HepG2 (cell line): ENCODE results near the gene ARHGAP21. TPM values are rescaled to one million over a fixed set of nuclear protein-coding genes. Genes with fewer than 3 reads are reported as not detected.

Experiments used
- DPF2 ChIP-seq: sonication (generic); formaldehyde crosslinking; IDR thresholded peaks from 2 replicates; pipeline ENCODE4 v1.4.0; 2020; ENCODE audit warnings: mild to moderate bottlenecking, low read depth, missing genetic modification reagents, borderline replicate concordance
- HCFC1 ChIP-seq: fragments of 150-350 bp; IDR thresholded peaks from 2 replicates; pipeline ENCODE4 v1.6.1; 2014; ENCODE audit warnings: low read depth, low read length
- HNRNPLL ChIP-seq: fragments of 200-400 bp; formaldehyde crosslinking; IDR thresholded peaks from 2 replicates; pipeline ENCODE4 v1.6.1; 2017; ENCODE audit warnings: mild to moderate bottlenecking, low read depth, low read length; ENCODE audit not compliant: poor library complexity, severe bottlenecking
- MEIS1 ChIP-seq: sonication (generic); formaldehyde crosslinking; IDR thresholded peaks from 2 replicates; pipeline ENCODE4 v1.9.0; 2021; ENCODE audit warnings: mild to moderate bottlenecking, missing genetic modification reagents, moderate library complexity, borderline replicate concordance
- MEIS2 ChIP-seq: sonication (generic); formaldehyde crosslinking; IDR thresholded peaks from 2 replicates; pipeline ENCODE4 v1.9.0; 2021; ENCODE audit warnings: mild to moderate bottlenecking, missing genetic modification reagents
- NFE2L1 ChIP-seq: sonication (generic); formaldehyde crosslinking; IDR thresholded peaks from 2 replicates; pipeline ENCODE4 v1.4.0; 2020; ENCODE audit warnings: missing genetic modification reagents, mild to moderate bottlenecking, borderline replicate concordance
- PBX2 ChIP-seq: IDR thresholded peaks from 2 replicates; pipeline ENCODE4 v1.6.1; 2016; ENCODE audit warnings: control low read depth
- PITX1 ChIP-seq: sonication (generic); formaldehyde crosslinking; IDR thresholded peaks from 2 replicates; pipeline ENCODE4 v1.5.1; 2020; ENCODE audit warnings: mild to moderate bottlenecking, missing genetic modification reagents
- PRDM4 ChIP-seq: sonication (generic); formaldehyde crosslinking; IDR thresholded peaks from 2 replicates; pipeline ENCODE4 v1.9.0; 2021; ENCODE audit warnings: missing genetic modification reagents, borderline replicate concordance
- SPEN ChIP-seq: sonication (generic); formaldehyde crosslinking; IDR thresholded peaks from 2 replicates; pipeline ENCODE4 v1.5.1; 2020; ENCODE audit warnings: low read depth, mild to moderate bottlenecking, missing genetic modification reagents
- THAP11 ChIP-seq: IDR thresholded peaks from 2 replicates; pipeline ENCODE4 v1.6.1; 2016; ENCODE audit warnings: missing biosample characterization, missing genetic modification reagents
- ZNF10 ChIP-seq: sonication (generic); formaldehyde crosslinking; IDR thresholded peaks from 2 replicates; pipeline ENCODE4 v1.4.0; 2020; ENCODE audit warnings: mild to moderate bottlenecking, low read depth, missing genetic modification reagents, borderline replicate concordance
- ZNF354B ChIP-seq: sonication (generic); formaldehyde crosslinking; IDR thresholded peaks from 2 replicates; pipeline ENCODE4 v1.8.0; 2022; ENCODE audit warnings: mild to moderate bottlenecking, missing genetic modification reagents
- ZNF556 ChIP-seq: sonication (generic); formaldehyde crosslinking; IDR thresholded peaks from 2 replicates; pipeline ENCODE4 v1.4.0; 2020; ENCODE audit warnings: mild to moderate bottlenecking, missing genetic modification reagents, borderline replicate concordance
- ZNF563 ChIP-seq: sonication (generic); formaldehyde crosslinking; IDR thresholded peaks from 2 replicates; pipeline ENCODE4 v1.8.0; 2022; ENCODE audit warnings: mild to moderate bottlenecking, moderate library complexity, missing genetic modification reagents
- ZNF691 ChIP-seq: sonication (generic); formaldehyde crosslinking; IDR thresholded peaks from 2 replicates; pipeline ENCODE4 v1.4.0; 2020; ENCODE audit warnings: missing genetic modification reagents, low read depth, mild to moderate bottlenecking, borderline replicate concordance
- ZNF713 ChIP-seq: sonication (generic); formaldehyde crosslinking; IDR thresholded peaks from 2 replicates; pipeline ENCODE4 v1.4.0; 2020; ENCODE audit warnings: mild to moderate bottlenecking, missing genetic modification reagents
- ZNF724P ChIP-seq: sonication (generic); formaldehyde crosslinking; IDR thresholded peaks from 2 replicates; pipeline ENCODE4 v1.8.0; 2022; ENCODE audit warnings: missing genetic modification reagents, borderline replicate concordance
- ZNF749 ChIP-seq: sonication (generic); formaldehyde crosslinking; IDR thresholded peaks from 2 replicates; pipeline ENCODE4 v1.8.0; 2022; ENCODE audit warnings: mild to moderate bottlenecking, missing genetic modification reagents, moderate library complexity, borderline replicate concordance
- polyA plus RNA-seq, 8 experiments: library from polyadenylated mRNA; depleted of rRNA in 3 of 8; stranded (reverse) in 7 of 8; unstranded in 1 of 8; fragments of >200 nt; fragmentation: Illumina TruSeq in 4 of 8; extraction: Trizol in 4 of 8; gene quantifications; 2 replicates each; pipeline versions ENCODE4 v1.2.1 to v1.2.3, GENCODE V29; 2011 to 2016; ENCODE audit warnings: low read depth in 4 of 8, missing spikeins in 1 of 8, mixed read lengths in 1 of 8; ENCODE audit not compliant: insufficient read depth in 1 of 8
- total RNA-seq, 5 experiments: library from RNA; depleted of rRNA; stranded (reverse); fragments of >200 nt; fragmentation: Illumina TruSeq; extraction: Trizol; gene quantifications; 2 replicates each; pipeline ENCODE4 v1.2.3, GENCODE V29; 2016; ENCODE audit warnings: low read depth in 1 of 5
- TF ChIP-seq, protein P1 (sequence below): sonication (generic); formaldehyde crosslinking; IDR thresholded peaks from 2 replicates; pipeline ENCODE4 v1.9.0; 2021; ENCODE audit warnings: missing genetic modification reagents, mild to moderate bottlenecking, borderline replicate concordance
- TF ChIP-seq, protein P2 (sequence below): sonication (generic); formaldehyde crosslinking; IDR thresholded peaks from 2 replicates; pipeline ENCODE4 v1.8.1; 2023; ENCODE audit warnings: mild to moderate bottlenecking, missing genetic modification reagents

ARHGAP21 gene
- total and polyA plus RNA-seq, 2 of the 13 experiments (the other 11 are each of a cell fraction or from before 2014, with no cell fraction given): 23.9 to 26.6 TPM

- TF ChIP-seq, protein P1, sequence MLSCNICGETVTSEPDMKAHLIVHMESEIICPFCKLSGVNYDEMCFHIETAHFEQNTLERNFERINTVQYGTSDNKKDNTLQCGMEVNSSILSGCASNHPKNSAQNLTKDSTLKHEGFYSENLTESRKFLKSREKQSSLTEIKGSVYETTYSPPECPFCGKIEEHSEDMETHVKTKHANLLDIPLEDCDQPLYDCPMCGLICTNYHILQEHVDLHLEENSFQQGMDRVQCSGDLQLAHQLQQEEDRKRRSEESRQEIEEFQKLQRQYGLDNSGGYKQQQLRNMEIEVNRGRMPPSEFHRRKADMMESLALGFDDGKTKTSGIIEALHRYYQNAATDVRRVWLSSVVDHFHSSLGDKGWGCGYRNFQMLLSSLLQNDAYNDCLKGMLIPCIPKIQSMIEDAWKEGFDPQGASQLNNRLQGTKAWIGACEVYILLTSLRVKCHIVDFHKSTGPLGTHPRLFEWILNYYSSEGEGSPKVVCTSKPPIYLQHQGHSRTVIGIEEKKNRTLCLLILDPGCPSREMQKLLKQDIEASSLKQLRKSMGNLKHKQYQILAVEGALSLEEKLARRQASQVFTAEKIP (CRISPR knock-in tag): no peak
- TF ChIP-seq ZNF749 (CRISPR knock-in tag) (no peak), HCFC1 (no peak), PITX1 (CRISPR knock-in tag) (no peak), HNRNPLL (peak; percentile 71), PBX2 (CRISPR knock-in tag) (no peak), THAP11 (CRISPR knock-in tag) (peak; percentile 39; the same call in 1 of the 2 replicates), ZNF10 (no peak), ZNF713 (CRISPR knock-in tag) (no peak), ZNF691 (CRISPR knock-in tag) (no peak), MEIS2 (0 out of 2 replicates have a peak, but pooled peaks have one; percentile 34), ZNF724P (CRISPR knock-in tag) (peak; percentile 84), MEIS1 (no peak), DPF2 (CRISPR knock-in tag) (no peak), SPEN (CRISPR knock-in tag) (peak; percentile 26; the same call in 1 of the 2 replicates), ZNF354B (no peak), NFE2L1 (CRISPR knock-in tag) (no peak), ZNF556 (CRISPR knock-in tag) (peak; percentile 42; the same call in 1 of the 2 replicates), ZNF563 (CRISPR knock-in tag) (no peak), PRDM4 (CRISPR knock-in tag) (no peak)
- TF ChIP-seq, protein P2, sequence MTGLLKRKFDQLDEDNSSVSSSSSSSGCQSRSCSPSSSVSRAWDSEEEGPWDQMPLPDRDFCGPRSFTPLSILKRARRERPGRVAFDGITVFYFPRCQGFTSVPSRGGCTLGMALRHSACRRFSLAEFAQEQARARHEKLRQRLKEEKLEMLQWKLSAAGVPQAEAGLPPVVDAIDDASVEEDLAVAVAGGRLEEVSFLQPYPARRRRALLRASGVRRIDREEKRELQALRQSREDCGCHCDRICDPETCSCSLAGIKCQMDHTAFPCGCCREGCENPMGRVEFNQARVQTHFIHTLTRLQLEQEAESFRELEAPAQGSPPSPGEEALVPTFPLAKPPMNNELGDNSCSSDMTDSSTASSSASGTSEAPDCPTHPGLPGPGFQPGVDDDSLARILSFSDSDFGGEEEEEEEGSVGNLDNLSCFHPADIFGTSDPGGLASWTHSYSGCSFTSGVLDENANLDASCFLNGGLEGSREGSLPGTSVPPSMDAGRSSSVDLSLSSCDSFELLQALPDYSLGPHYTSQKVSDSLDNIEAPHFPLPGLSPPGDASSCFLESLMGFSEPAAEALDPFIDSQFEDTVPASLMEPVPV (CRISPR knock-in tag): no peak
Measured at GRCh38 chr10:24724381-24725228, 918 bp upstream of the ARHGAP21 start (continued).
